A673 (cell line): ENCODE data around the gene USP19. TPM values are rescaled to one million over a fixed set of nuclear protein-coding genes. Genes with fewer than 3 reads are reported as not detected.

Experiments used
- BruUV-seq: library from RNA; stranded (reverse); fragments of 400-500 nt; replicated peaks from 2 replicates; lab custom pipeline; 2021; lab: Mats Ljungman, UMichigan
- CTCF ChIA-PET: fragments of 300-600 bp; sonication (Branson Sonifier 250); formaldehyde crosslinking; loops from one replicate; lab custom pipeline; 2022; ENCODE audit warnings: antibody characterized with exemption; lab: Charles Lee
- POLR2A ChIA-PET: fragments of 300-600 bp; sonication (Branson Sonifier 250); formaldehyde crosslinking; loops from one replicate; lab custom pipeline; 2022; ENCODE audit warnings: antibody characterized with exemption; ENCODE audit not compliant: low non-redundant PET; lab: Charles Lee
- DNase-seq: peaks from one replicate; pipeline ENCODE4 v3.0.0-alpha.2; 2015; ENCODE audit warnings: low spot score
- H3K27ac ChIP-seq: fragments of 200-600 bp; sonication (generic); 2 replicates; pipeline ENCODE4 v1.5.1; 2016; ENCODE audit warnings: mixed run types, low read depth, mild to moderate bottlenecking, mixed read lengths, antibody characterized with exemption, low read length; ENCODE audit not compliant: poor library complexity, severe bottlenecking
- H3K27me3 ChIP-seq: fragments of 200-600 bp; sonication (generic); replicated peaks from 2 replicates; pipeline ENCODE4 v1.6.1; 2017; ENCODE audit warnings: mixed run types, low read depth, mild to moderate bottlenecking, mixed read lengths, antibody characterized with exemption, low read length; ENCODE audit not compliant: insufficient read depth, poor library complexity
- H3K36me3 ChIP-seq: fragments of 200-600 bp; sonication (generic); 2 replicates; pipeline ENCODE4 v1.6.1; 2016; ENCODE audit warnings: mixed run types, mild to moderate bottlenecking, mixed read lengths, antibody characterized with exemption, low read length; ENCODE audit not compliant: insufficient read depth, poor library complexity, severe bottlenecking
- H3K4me1 ChIP-seq: fragments of 200-600 bp; sonication (generic); 2 replicates; pipeline ENCODE4 v1.6.1; 2017; ENCODE audit warnings: mixed run types, mild to moderate bottlenecking, mixed read lengths, antibody characterized with exemption, low read length; ENCODE audit not compliant: insufficient read depth, poor library complexity, severe bottlenecking
- H3K4me3 ChIP-seq: fragments of 200-600 bp; sonication (generic); 2 replicates; pipeline ENCODE4 v1.5.1; 2016; ENCODE audit warnings: low read depth, mixed run types, mild to moderate bottlenecking, mixed read lengths, low read length; ENCODE audit not compliant: poor library complexity, severe bottlenecking
- H3K9me3 ChIP-seq: fragments of 200-600 bp; sonication (generic); 2 replicates; pipeline ENCODE4 v1.6.1; 2016; ENCODE audit warnings: mixed run types, low read depth, mild to moderate bottlenecking, mixed read lengths, antibody characterized with exemption, low read length; ENCODE audit not compliant: poor library complexity, severe bottlenecking
- EZH2 ChIP-seq: fragments of 200-600 bp; sonication (generic); IDR thresholded peaks from 2 replicates; pipeline ENCODE4 v1.6.1; 2017; ENCODE audit warnings: borderline replicate concordance, low read depth, mild to moderate bottlenecking, mixed read lengths, antibody characterized with exemption, low read length; ENCODE audit not compliant: poor library complexity, severe bottlenecking
- intact Hi-C: fragments of 100-400 bp; cut with micrococcal nuclease; formaldehyde crosslinking; loops from one replicate; pipeline ENCODE4 v1.10.0; 2022; ENCODE audit not compliant: unreplicated experiment
- total RNA-seq: library from RNA; stranded (reverse); gene quantifications from 2 replicates; pipeline ENCODE4 v1.2.3, GENCODE V29; 2021
- TF ChIP-seq, protein P1 (sequence below): fragments of 300-800, 200-600 bp; sonication (generic); conservative IDR thresholded peaks from 2 replicates; pipeline ENCODE4 v1.5.1; 2017; ENCODE audit warnings: low read depth, mild to moderate bottlenecking, antibody characterized with exemption, low read length, moderate library complexity, mixed read lengths

Gene USP19
- total RNA-seq, 1 experiment from 2014 or later: 37.5 TPM

DNA sequence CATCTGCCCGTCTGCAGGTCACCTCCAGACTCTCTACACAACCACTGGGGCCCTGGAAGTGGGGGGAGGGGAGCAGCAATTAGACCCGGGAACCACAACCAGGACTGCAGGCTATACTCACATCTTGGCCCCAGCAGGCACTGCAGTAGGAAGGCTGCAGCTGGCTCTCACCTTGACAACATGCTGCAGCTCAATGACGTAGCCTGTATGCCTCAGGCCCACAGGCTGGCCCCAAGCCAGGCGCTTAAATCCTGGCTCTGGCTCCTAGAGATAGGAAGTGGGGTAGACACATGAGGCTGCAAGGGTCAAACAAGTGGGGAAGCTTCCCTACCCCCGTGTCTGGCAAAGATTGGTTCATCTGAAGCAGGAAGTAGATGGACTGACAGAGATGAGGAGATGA is 22.2 kb downstream of the USP19 start:
- H3K27ac ChIP-seq: no peak overlapping the region
- peaks cover 1% of the 10 kb centered on the region for H3K4me1 ChIP-seq
- intact Hi-C loops: no loop called here
- no peak for DNase-seq
- POLR2A ChIA-PET: interaction anchor here (0.6 kb wide), 1 partner anchor 108 kb away, joined by 5 read pairs; no protein-coding TSS in a partner anchor
- H3K36me3 ChIP-seq: peaks cover 30% of the 10 kb centered on the region
- no TSS peak for BruUV-seq
- H3K27me3 ChIP-seq: no peaks in the 10 kb centered on the region
- TF ChIP-seq, protein P1, sequence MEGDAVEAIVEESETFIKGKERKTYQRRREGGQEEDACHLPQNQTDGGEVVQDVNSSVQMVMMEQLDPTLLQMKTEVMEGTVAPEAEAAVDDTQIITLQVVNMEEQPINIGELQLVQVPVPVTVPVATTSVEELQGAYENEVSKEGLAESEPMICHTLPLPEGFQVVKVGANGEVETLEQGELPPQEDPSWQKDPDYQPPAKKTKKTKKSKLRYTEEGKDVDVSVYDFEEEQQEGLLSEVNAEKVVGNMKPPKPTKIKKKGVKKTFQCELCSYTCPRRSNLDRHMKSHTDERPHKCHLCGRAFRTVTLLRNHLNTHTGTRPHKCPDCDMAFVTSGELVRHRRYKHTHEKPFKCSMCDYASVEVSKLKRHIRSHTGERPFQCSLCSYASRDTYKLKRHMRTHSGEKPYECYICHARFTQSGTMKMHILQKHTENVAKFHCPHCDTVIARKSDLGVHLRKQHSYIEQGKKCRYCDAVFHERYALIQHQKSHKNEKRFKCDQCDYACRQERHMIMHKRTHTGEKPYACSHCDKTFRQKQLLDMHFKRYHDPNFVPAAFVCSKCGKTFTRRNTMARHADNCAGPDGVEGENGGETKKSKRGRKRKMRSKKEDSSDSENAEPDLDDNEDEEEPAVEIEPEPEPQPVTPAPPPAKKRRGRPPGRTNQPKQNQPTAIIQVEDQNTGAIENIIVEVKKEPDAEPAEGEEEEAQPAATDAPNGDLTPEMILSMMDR: no peak
- TF ChIP-seq EZH2: no peak
- CTCF ChIA-PET: no interaction called here
- no peaks in the 10 kb centered on the region for H3K9me3 ChIP-seq
- H3K4me3 ChIP-seq: no peak overlapping the region

DNA sequence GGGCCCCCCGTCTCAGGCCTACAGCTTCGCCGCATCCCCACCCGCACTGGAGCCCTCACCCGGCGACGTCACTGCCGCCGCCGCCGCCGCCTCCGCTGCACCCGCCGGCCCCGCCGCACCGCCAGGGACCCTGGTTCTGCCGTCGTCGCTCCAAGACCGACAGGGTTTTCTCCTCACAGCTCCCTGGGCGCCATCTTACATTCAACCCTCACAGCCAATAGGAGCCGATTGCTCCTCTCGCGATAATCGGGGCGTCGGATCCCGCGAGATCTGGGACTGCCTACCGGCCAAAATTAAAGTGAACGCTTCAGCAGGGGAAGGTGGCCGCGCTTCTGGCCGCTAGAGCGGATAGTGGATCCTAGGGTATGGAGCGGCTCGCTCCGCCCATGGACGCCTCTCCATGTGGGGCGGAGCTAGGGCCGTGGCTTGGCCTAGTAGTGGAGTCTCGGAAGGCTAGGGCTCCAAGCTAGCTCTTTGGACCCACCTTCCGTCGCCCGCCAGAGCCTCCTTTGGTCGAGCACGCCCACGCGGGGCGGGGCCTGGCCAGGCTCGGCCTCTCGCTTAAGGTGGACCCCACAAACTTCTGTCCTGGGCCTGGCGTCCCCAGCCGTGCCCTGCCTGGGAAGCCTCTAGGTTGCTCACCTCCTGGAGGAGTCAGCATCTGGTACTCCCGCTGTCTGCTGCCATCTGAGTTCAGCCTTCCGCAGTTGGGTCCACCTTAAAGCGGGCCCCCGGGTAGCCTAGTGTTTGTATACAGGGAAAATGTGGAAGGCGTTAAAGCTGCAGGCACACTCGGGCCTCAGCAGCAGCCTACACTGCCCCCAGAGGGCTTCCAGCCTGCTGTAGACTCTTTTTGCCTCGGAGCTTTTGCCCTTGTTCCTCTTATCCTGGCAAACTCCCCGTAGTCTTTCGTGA is 26.5 kb downstream of the USP19 start, which contains the start of gene QRICH1:
Gene QRICH1, minus strand, starts transcription at position 219 of the 915 bp plus-strand sequence. CDS start 17,054 bp downstream, outside the sequence.
- BruUV-seq: no TSS peak
- CTCF ChIA-PET: interaction anchor here (0.6 to 1.3 kb wide), 2 partner anchors 27 to 105 kb away, joined by 4 read pairs; partner anchors contain the start of genes P4HTM and USP19
- Histone ChIP-seq H3K9me3 (no peaks in the 10 kb centered on the region), H3K36me3 (peaks cover 6% of the 10 kb centered on the region), H3K4me1 (no peaks in the 10 kb centered on the region), H3K4me3 (peak within 1 kb of the TSS; percentile 81), H3K27me3 (no peaks in the 10 kb centered on the region), H3K27ac (peak within 1 kb of the TSS; percentile 96)
- intact Hi-C loops: no loop called here
- peak; percentile 96 for DNase-seq
- POLR2A ChIA-PET: interaction anchor here (0.6 to 1.1 kb wide), 2 partner anchors 318 to 355 kb away, joined by 3 to 4 read pairs; partner anchors contain the start of gene RHOA
- TF ChIP-seq, protein P1: peak; percentile 43
- no peak for TF ChIP-seq EZH2

DNA sequence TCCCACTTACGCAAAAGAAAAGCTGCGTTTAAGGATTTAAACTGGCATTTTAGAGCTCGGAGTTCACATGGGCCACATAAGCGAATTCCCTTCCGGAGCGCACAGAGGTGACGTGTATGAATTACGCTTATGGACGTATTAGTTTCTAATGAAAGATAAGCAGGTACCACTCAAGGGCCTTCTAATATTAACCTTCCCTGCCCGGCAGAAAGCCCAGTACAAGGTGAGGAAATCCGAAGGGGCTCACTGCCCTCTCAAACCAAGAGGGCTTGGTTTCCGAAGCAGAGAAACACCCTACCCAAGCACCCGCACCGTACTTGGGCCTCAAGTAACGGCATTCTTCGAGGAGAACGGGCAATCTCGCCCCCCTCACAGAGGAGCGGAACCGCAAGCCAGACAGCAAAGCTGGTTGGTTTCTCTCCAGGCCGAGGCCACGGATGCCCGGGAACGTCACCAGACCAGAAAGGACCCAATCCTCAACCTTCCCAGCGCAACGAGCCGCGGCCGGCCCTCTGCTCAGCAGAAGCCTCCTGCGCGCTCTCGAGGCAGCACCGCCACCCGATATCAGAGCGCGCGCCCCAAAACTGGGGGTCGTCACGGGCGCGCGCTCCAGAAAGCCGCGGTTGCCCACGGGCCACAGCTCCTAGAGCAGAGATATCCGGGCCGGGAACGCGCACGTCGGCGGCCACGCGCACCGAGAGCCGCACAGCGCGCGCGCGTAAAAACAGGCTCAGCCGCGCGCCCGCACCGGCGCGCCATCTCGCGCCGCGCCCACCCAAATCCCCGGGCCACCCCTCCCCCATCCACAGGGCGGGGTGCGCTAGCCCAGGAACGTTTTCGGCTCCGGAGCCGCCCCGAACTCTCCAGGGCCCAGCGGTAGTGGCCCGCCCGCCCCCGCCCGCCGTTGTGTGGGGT is 27.4 kb downstream of the USP19 start:
- BruUV-seq: TSS peak; percentile 42
- intact Hi-C loops: no loop called here
- Histone ChIP-seq H3K4me1 (no peaks in the 10 kb centered on the region), H3K36me3 (peaks cover 2% of the 10 kb centered on the region), H3K4me3 (peak overlapping the region; percentile 81), H3K27me3 (no peaks in the 10 kb centered on the region), H3K27ac (peak overlapping the region; percentile 96), H3K9me3 (no peaks in the 10 kb centered on the region)
- CTCF ChIA-PET: no interaction called here
- POLR2A ChIA-PET: interaction anchor here (1.1 kb wide), 1 partner anchor 319 kb away, joined by 4 read pairs; the partner anchor contains the start of gene RHOA
- peak; percentile 75 for DNase-seq
- TF ChIP-seq, protein P1: no peak
- no peak for TF ChIP-seq EZH2
